HepG2 (cell line): ENCODE results near the gene KANK4. TPM values are rescaled to one million over a fixed set of nuclear protein-coding genes. Genes with fewer than 3 reads are reported as not detected.

Source experiments
- ARID5B ChIP-seq: IDR thresholded peaks from 2 replicates; pipeline ENCODE4 v1.4.0; 2020; ENCODE audit warnings: mild to moderate bottlenecking, missing genetic modification reagents
- ATF3 ChIP-seq: sonication (generic); formaldehyde crosslinking; IDR thresholded peaks from 2 replicates; pipeline ENCODE4 v1.4.0; 2020; ENCODE audit warnings: missing genetic modification reagents
- CREB3 ChIP-seq: sonication (generic); formaldehyde crosslinking; IDR thresholded peaks from 2 replicates; pipeline ENCODE4 v1.5.0; 2020; ENCODE audit warnings: missing genetic modification reagents
- DNMT1 ChIP-seq: sonication (generic); formaldehyde crosslinking; IDR thresholded peaks from 2 replicates; pipeline ENCODE4 v1.5.1; 2020; ENCODE audit warnings: mild to moderate bottlenecking, missing genetic modification reagents
- KDM4B ChIP-seq: sonication (generic); formaldehyde crosslinking; IDR thresholded peaks from 2 replicates; pipeline ENCODE4 v1.4.0; 2020; ENCODE audit warnings: missing genetic modification reagents
- MLLT10 ChIP-seq: sonication (generic); formaldehyde crosslinking; IDR thresholded peaks from 2 replicates; pipeline ENCODE4 v1.4.0; 2020; ENCODE audit warnings: missing genetic modification reagents
- RERE ChIP-seq: IDR thresholded peaks from 2 replicates; pipeline ENCODE4 v1.6.1; 2016; ENCODE audit warnings: low read depth, missing genetic modification reagents, missing compliant biosample characterization
- RXRA ChIP-seq: sonication (generic); formaldehyde crosslinking; IDR thresholded peaks from 2 replicates; pipeline ENCODE4 v1.5.1; 2020; ENCODE audit warnings: missing genetic modification reagents
- TBP ChIP-seq: sonication (generic); formaldehyde crosslinking; IDR thresholded peaks from 2 replicates; pipeline ENCODE4 v1.5.0; 2020; ENCODE audit warnings: missing genetic modification reagents
- ZKSCAN5 ChIP-seq: sonication (generic); formaldehyde crosslinking; IDR thresholded peaks from 2 replicates; pipeline ENCODE4 v1.5.1; 2020; ENCODE audit warnings: mild to moderate bottlenecking, missing genetic modification reagents
- ZNF256 ChIP-seq: sonication (generic); formaldehyde crosslinking; conservative IDR thresholded peaks from 2 replicates; pipeline ENCODE4 v1.4.0; 2020; ENCODE audit warnings: missing genetic modification reagents
- ZNF33A ChIP-seq: sonication (generic); formaldehyde crosslinking; IDR thresholded peaks from 2 replicates; pipeline ENCODE4 v1.5.1; 2020; ENCODE audit warnings: missing genetic modification reagents, mild to moderate bottlenecking, moderate library complexity, borderline replicate concordance
- ZNF546 ChIP-seq: sonication (generic); formaldehyde crosslinking; conservative IDR thresholded peaks from 2 replicates; pipeline ENCODE4 v1.8.1; 2023; ENCODE audit warnings: mild to moderate bottlenecking, missing genetic modification reagents
- ZNF552 ChIP-seq: sonication (generic); formaldehyde crosslinking; IDR thresholded peaks from 2 replicates; pipeline ENCODE4 v1.9.0; 2022; ENCODE audit warnings: missing genetic modification reagents, mild to moderate bottlenecking, borderline replicate concordance
- ZNF710 ChIP-seq: sonication (generic); formaldehyde crosslinking; IDR thresholded peaks from 2 replicates; pipeline ENCODE4 v1.5.0; 2020; ENCODE audit warnings: mild to moderate bottlenecking, missing genetic modification reagents, borderline replicate concordance
- polyA plus RNA-seq, 8 experiments: library from polyadenylated mRNA; depleted of rRNA in 3 of 8; stranded (reverse) in 7 of 8; unstranded in 1 of 8; fragments of >200 nt; fragmentation: Illumina TruSeq in 4 of 8; extraction: Trizol in 4 of 8; gene quantifications; 2 replicates each; pipeline versions ENCODE4 v1.2.1 to v1.2.3, GENCODE V29; 2011 to 2016; ENCODE audit warnings: low read depth in 4 of 8, missing spikeins in 1 of 8, mixed read lengths in 1 of 8; ENCODE audit not compliant: insufficient read depth in 1 of 8
- total RNA-seq, 5 experiments: library from RNA; depleted of rRNA; stranded (reverse); fragments of >200 nt; fragmentation: Illumina TruSeq; extraction: Trizol; gene quantifications; 2 replicates each; pipeline ENCODE4 v1.2.3, GENCODE V29; 2016; ENCODE audit warnings: low read depth in 1 of 5

KANK4 gene
- total and polyA plus RNA-seq, 2 of the 13 experiments (the other 11 are each of a cell fraction or from before 2014, with no cell fraction given) = 16.1 to 25.7 TPM

- TF ChIP-seq ARID5B (CRISPR knock-in tag) (peak; percentile 96), MLLT10 (CRISPR knock-in tag) (no peak), ZNF546 (CRISPR knock-in tag) (no peak), KDM4B (CRISPR knock-in tag) (0 out of 2 replicates have a peak, but pooled peaks have one; percentile 50), CREB3 (CRISPR knock-in tag) (no peak), ZNF552 (peak; percentile 45; the same call in 1 of the 2 replicates), ZNF33A (CRISPR knock-in tag) (no peak), ZNF256 (0 out of 2 replicates have a peak, but pooled peaks have one; percentile 44), ZNF710 (CRISPR knock-in tag) (peak; percentile 25; the same call in 1 of the 2 replicates), RERE (peak; percentile 53; the same call in 1 of the 2 replicates), TBP (CRISPR knock-in tag) (no peak), RXRA (peak; percentile 89), ATF3 (CRISPR knock-in tag) (peak; percentile 29; the same call in 1 of the 2 replicates), ZKSCAN5 (CRISPR knock-in tag) (no peak), DNMT1 (CRISPR knock-in tag) (no peak)
Observed at GRCh38 chr1:62237950-62238374, 81.3 kb downstream of the KANK4 start (continued).
